Fibroblast of lung (primary cell): Measurements from ENCODE around the gene MORC1. TPM values are rescaled to one million over a fixed set of nuclear protein-coding genes. Genes with fewer than 3 reads are reported as not detected.

Source experiments
- DNase-seq, 2 donors: peaks; one replicate each; pipeline versions ENCODE4 v3.0.0 to v3.0.0-alpha.2; 2010; ENCODE audit warnings: low read depth in 2 of 2
- H2AFZ ChIP-seq: 2 replicates; pipeline ENCODE4 v1.5.1; 2012; ENCODE audit warnings: low read length, control low read depth, inconsistent platforms
- H3K27ac ChIP-seq: 2 replicates; pipeline ENCODE4 v1.5.1; 2011; ENCODE audit warnings: low read length, control low read depth; ENCODE audit not compliant: insufficient read depth
- H3K27me3 ChIP-seq: 2 replicates; pipeline ENCODE4 v1.5.1; 2011; ENCODE audit warnings: mild to moderate bottlenecking, low read length; ENCODE audit not compliant: control insufficient read depth, insufficient read depth
- H3K36me3 ChIP-seq: 2 replicates; pipeline ENCODE4 v1.5.1; 2011; ENCODE audit warnings: low read length; ENCODE audit not compliant: control insufficient read depth, insufficient read depth
- H3K4me1 ChIP-seq: 2 replicates; pipeline ENCODE4 v1.5.1; 2011; ENCODE audit warnings: low read length; ENCODE audit not compliant: control insufficient read depth, insufficient read depth; ENCODE audit errors: extremely low read depth
- H3K4me2 ChIP-seq: 2 replicates; pipeline ENCODE4 v1.5.1; 2011; ENCODE audit warnings: low read length, control low read depth; ENCODE audit not compliant: insufficient read depth; ENCODE audit errors: extremely low read depth
- H3K4me3 ChIP-seq, 4 experiments: fragments of 200-600 bp in 1 of 4; sonication (generic) in 1 of 4; replicated peaks in 1 of 4; 2 replicates each; pipeline ENCODE4 v1.5.1; 2011 to 2016; ENCODE audit warnings: low read length in 4 of 4, low read depth in 3 of 4, mild to moderate bottlenecking in 3 of 4, control low read depth in 2 of 4, inconsistent platforms in 1 of 4, mixed read lengths in 1 of 4; ENCODE audit not compliant: insufficient read depth in 1 of 4; ENCODE audit errors: control extremely low read depth in 1 of 4
- H3K79me2 ChIP-seq: 2 replicates; pipeline ENCODE4 v1.5.1; 2012; ENCODE audit warnings: mild to moderate bottlenecking, low read length, inconsistent platforms; ENCODE audit not compliant: control insufficient read depth, insufficient read depth
- H3K9ac ChIP-seq: 2 replicates; pipeline ENCODE4 v1.5.1; 2011; ENCODE audit warnings: mild to moderate bottlenecking, low read length, control low read depth; ENCODE audit not compliant: insufficient read depth
- H3K9me3 ChIP-seq: 2 replicates; pipeline ENCODE4 v1.5.1; 2012; ENCODE audit warnings: low read depth, low read length; ENCODE audit not compliant: control insufficient read depth, insufficient read depth
- H4K20me1 ChIP-seq: 2 replicates; pipeline ENCODE4 v1.5.1; 2011; ENCODE audit warnings: low read length; ENCODE audit not compliant: control insufficient read depth, insufficient read depth; ENCODE audit errors: extremely low read depth
- CTCF ChIP-seq, 2 donors: IDR thresholded peaks in 1 of 2; conservative IDR thresholded peaks in 1 of 2; 1 replicate in 1 of 2; 2 replicates in 1 of 2; pipeline ENCODE4 v1.5.1; 2011 to 2012; ENCODE audit warnings: low read length in 2 of 2, control low read depth in 1 of 2, inconsistent platforms in 1 of 2, low read depth in 1 of 2, mild to moderate bottlenecking in 1 of 2
- EZH2 ChIP-seq: IDR thresholded peaks from 2 replicates; pipeline ENCODE4 v1.5.1; 2012; ENCODE audit warnings: low read length, control low read depth, mild to moderate bottlenecking; ENCODE audit errors: missing control alignments
- polyA plus RNA-seq, 2 donors: library from polyadenylated mRNA; depleted of rRNA in 1 of 2; stranded (reverse) in 1 of 2; unstranded in 1 of 2; fragments of >200 nt; gene quantifications; 2 replicates each; pipeline ENCODE4 v1.2.1, GENCODE V29; 2011 to 2012; ENCODE audit warnings: missing spikeins in 1 of 2
- total RNA-seq: library from RNA; depleted of rRNA; stranded (reverse); fragments of >200 nt; gene quantifications from 2 replicates; pipeline ENCODE4 v1.2.1, GENCODE V29; 2014

MORC1 gene
- total and polyA plus RNA-seq, 2 donors (not counting 1 experiment from before 2014, with no cell fraction given): not detected

DNA sequence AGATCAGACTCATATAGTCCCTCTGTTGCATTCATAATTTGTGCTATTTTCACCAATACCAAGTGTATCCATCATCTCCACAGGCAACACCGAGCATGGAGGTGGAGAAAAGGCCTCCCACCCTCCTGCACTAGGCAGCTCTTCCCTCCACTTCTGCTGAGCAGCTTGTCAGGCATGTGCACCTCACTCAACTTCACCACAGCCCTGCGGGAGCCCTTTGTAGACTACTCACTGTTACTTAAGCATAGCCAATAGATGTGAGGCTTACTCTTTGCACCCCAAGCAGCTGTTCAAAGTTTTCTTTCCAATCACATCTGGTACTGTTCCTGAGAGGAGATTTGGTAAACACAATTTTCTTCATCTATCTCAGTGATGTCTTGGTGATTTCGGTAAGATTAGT lies 147.4 kb downstream of the MORC1 start:
- TF ChIP-seq EZH2 (no peak), CTCF (conservative IDR thresholded peaks at IDR 0.05 in 1 of 2, IDR thresholded peaks at IDR 0.05 in 1 of 2; ENCODE audit: low read depth in 1 of 2, low read length in 2 of 2) (no peak)
- Histone ChIP-seq H3K27me3 (no peaks in the 10 kb centered on the region), H3K9me3 (no peaks in the 10 kb centered on the region), H3K9ac (no peak overlapping the region), H2AFZ (no peak overlapping the region), H3K4me3 (no peak overlapping the region), H3K4me1 (no peaks in the 10 kb centered on the region), H3K4me2 (no peak overlapping the region), H3K36me3 (no peaks in the 10 kb centered on the region), H4K20me1 (no peaks in the 10 kb centered on the region), H3K27ac (no peak overlapping the region), H3K79me2 (no peaks in the 10 kb centered on the region)
- peak in 1 of 2 donors; percentile 43 for DNase-seq

DNA sequence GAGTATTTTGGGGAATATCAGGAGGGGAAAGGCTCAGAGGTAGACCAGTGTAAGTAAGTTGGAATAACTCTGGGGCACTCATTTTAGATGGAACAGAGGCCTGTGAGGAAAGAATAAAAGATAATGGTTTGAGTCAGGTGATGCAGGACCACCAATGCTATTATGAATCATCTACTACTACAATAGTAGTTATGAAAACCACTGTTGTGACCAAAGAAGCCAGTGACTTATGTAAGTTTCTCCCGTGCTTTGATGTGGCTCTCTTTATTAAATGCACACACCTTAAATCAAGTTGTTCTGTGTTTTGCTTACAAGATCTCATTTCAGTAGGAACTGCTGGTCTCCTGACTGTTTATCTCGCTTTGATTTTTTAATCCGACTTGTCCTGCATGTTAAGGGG lies 151.2 kb downstream of the MORC1 start:
- DNase-seq: no peak
- Histone ChIP-seq H3K27ac (no peak overlapping the region), H3K79me2 (no peaks in the 10 kb centered on the region), H3K27me3 (no peaks in the 10 kb centered on the region), H3K9ac (no peak overlapping the region), H4K20me1 (no peaks in the 10 kb centered on the region), H3K4me1 (no peaks in the 10 kb centered on the region), H3K9me3 (no peaks in the 10 kb centered on the region), H3K4me3 (no peak overlapping the region), H3K36me3 (no peaks in the 10 kb centered on the region), H2AFZ (no peak overlapping the region), H3K4me2 (no peak overlapping the region)
- no peak for TF ChIP-seq CTCF (conservative IDR thresholded peaks at IDR 0.05 in 1 of 2, IDR thresholded peaks at IDR 0.05 in 1 of 2; ENCODE audit: low read depth in 1 of 2, low read length in 2 of 2)
- TF ChIP-seq EZH2: no peak

GRCh38 chr3:108959017-108959416 lies 158.9 kb downstream of the MORC1 start:
- H3K9me3 ChIP-seq: no peaks in the 10 kb centered on the region
- peak in 1 of 2 donors; percentile 60 for DNase-seq
- H3K36me3 ChIP-seq: no peaks in the 10 kb centered on the region
- H3K4me2 ChIP-seq: no peak overlapping the region
- no peak overlapping the region for H2AFZ ChIP-seq
- no peak overlapping the region for H3K4me3 ChIP-seq
- TF ChIP-seq CTCF (conservative IDR thresholded peaks at IDR 0.05 in 1 of 2, IDR thresholded peaks at IDR 0.05 in 1 of 2; ENCODE audit: low read depth in 1 of 2, low read length in 2 of 2) (no peak), EZH2 (no peak)
- H3K9ac ChIP-seq: no peak overlapping the region
- H4K20me1 ChIP-seq: no peaks in the 10 kb centered on the region
- H3K4me1 ChIP-seq: no peaks in the 10 kb centered on the region
- no peaks in the 10 kb centered on the region for H3K79me2 ChIP-seq
- H3K27me3 ChIP-seq: no peaks in the 10 kb centered on the region
- no peak overlapping the region for H3K27ac ChIP-seq
